Activated CD4-positive, alpha-beta T cell treated with anti-CD3 and anti-CD28 coated beads for 24 hours (primary cell): ENCODE measurements around the gene CENPT.
A peak's percentile ranks its signal among the peaks of the same experiment; 100 is the strongest.
"Not testable (repeated sequence)": the region's sequence is repeated elsewhere in the genome, so short reads cannot be mapped to it uniquely, and the experiment has no call there.

Experiments
- DNase-seq, 2 donors: peaks; one replicate each; pipeline ENCODE4 v3.0.0-alpha.2; 2020; ENCODE audit warnings: low read depth in 2 of 2

CENPT gene

GRCh38 chr16:67877064-67877463, 29.6 kb upstream of the CENPT start:
- no peak for DNase-seq

- DNase-seq, result no peak
These were observed 26.9 kb upstream of the CENPT start for GRCh38 chr16:67874372-67874771.

GRCh38 chr16:67873435-67874370, 26.2 kb upstream of the CENPT start:
- no peak for DNase-seq

- peak; percentile 77 to 81 for DNase-seq
These were observed 25.3 kb upstream of the CENPT start, which contains the start of gene EDC4 for GRCh38 chr16:67872631-67873434. Gene EDC4 (plus strand): TSS chr16:67873052. CDS start chr16:67873262, 210 bp downstream.

- DNase-seq, result no peak
These were observed 24.7 kb upstream of the CENPT start for GRCh38 chr16:67872131-67872630.

- DNase-seq, result no peak
These were observed 23.8 kb upstream of the CENPT start for GRCh38 chr16:67871256-67871655.

GRCh38 chr16:67869653-67870052, 22.2 kb upstream of the CENPT start:
- DNase-seq, result no peak

GRCh38 chr16:67868290-67868689, 20.8 kb upstream of the CENPT start:
- no peak for DNase-seq

GRCh38 chr16:67865318-67865717, 17.8 kb upstream of the CENPT start:
- no peak for DNase-seq

- no peak for DNase-seq
These were observed 17.1 kb upstream of the CENPT start for GRCh38 chr16:67864594-67864993.

GRCh38 chr16:67864044-67864443, 16.6 kb upstream of the CENPT start:
- not testable (repeated sequence) for DNase-seq

- no peak for DNase-seq
These were observed 15.4 kb upstream of the CENPT start for GRCh38 chr16:67862623-67863583.

GRCh38 chr16:67861877-67862276, 14.4 kb upstream of the CENPT start:
- DNase-seq, result no peak

- DNase-seq, result no peak
These were observed 13.3 kb upstream of the CENPT start for GRCh38 chr16:67860589-67861398.

- no peak for DNase-seq
These were observed 11.0 kb upstream of the CENPT start for GRCh38 chr16:67858500-67858899.

- DNase-seq, result no peak
These were observed 10.2 kb upstream of the CENPT start for GRCh38 chr16:67857547-67858233.

GRCh38 chr16:67856927-67857546, 9.5 kb upstream of the CENPT start:
- DNase-seq, result no peak

- no peak for DNase-seq
These were observed 8.3 kb upstream of the CENPT start for GRCh38 chr16:67855789-67856188.

GRCh38 chr16:67853670-67854069, 6.2 kb upstream of the CENPT start:
- DNase-seq, result no peak
